WTC11 (cell line): Measurements from ENCODE around the gene TNP2.

Experiments used
- ATF1 ChIP-seq: sonication (generic); formaldehyde crosslinking; IDR thresholded peaks from 2 replicates; pipeline ENCODE4 v1.8.1; 2023; ENCODE audit warnings: mild to moderate bottlenecking, moderate library complexity, missing genetic modification reagents
- CTCF ChIP-seq: fragments of 200-600 bp; IDR thresholded peaks from 2 replicates; pipeline ENCODE4 v1.8.0; 2022; ENCODE audit warnings: antibody characterized with exemption

DNA sequence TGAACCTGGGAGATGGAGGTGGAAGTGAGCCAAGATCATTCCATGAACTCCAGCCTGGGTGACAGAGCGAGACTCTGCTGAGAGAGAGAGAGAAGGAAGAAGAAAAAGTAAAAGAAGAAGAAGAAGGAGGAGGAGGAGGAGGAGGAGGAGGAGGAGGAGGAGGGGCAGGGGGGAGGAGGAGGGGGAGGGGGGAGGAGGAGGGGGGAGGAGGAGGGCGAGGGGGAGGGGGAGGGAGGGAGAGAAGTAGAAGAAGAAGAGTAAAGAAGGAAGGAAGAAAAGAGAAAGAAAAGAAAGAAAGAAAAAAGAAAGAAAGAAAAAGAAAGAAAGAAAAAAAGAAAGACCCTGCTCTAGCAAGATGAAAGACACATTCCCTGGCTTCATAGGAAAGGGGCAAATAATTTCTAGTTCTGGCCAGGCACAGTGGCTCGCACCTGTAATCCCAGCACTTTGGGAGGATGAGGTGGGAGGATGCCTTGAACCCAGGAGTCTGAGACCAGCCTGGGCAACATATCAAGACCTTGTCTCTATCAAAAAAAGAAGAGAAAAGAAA lies 36.7 kb downstream of the TNP2 start:
- TF ChIP-seq ATF1 (no peak), CTCF (no peak)
